A549 (cell line): ENCODE measurements around the gene HEYL. TPM values are rescaled to one million over a fixed set of nuclear protein-coding genes. Genes with fewer than 3 reads are reported as not detected.

Source experiments
- ATAC-seq, 2 experiments: fragments of 200-7000 bp in 1 of 2; fragments of >200 bp in 1 of 2; cut with Nextera tagmentation in 1 of 2; cut with Tn5 transposase in 1 of 2; 3 replicates each; pipeline versions ENCODE4 v1.8.0 to v1.9.1; 2018 to 2020; ENCODE audit warnings: mild to moderate bottlenecking in 1 of 2, moderate library complexity in 1 of 2
- CTCF ChIA-PET: fragments of 300-600 bp; sonication (Branson Sonifier 250); formaldehyde crosslinking; extraction: SDS; loops from one replicate; lab custom pipeline; 2021; ENCODE audit warnings: antibody characterized with exemption, inconsistent platforms; lab: Yijun Ruan, JAX
- POLR2A ChIA-PET: fragments of 350-600 bp; formaldehyde crosslinking; extraction: SDS; loops from one replicate; lab custom pipeline; 2021; ENCODE audit warnings: antibody characterized with exemption, inconsistent platforms; lab: Yijun Ruan, JAX
- DNase-seq, 2 experiments: peaks; one replicate each; pipeline versions ENCODE4 v3.0.0 to v3.0.0-alpha.2; 2011 to 2016; ENCODE audit warnings: low read depth in 1 of 2, low spot score in 1 of 2
- FAIRE-seq: peaks from 2 replicates; lab custom pipeline; 2011; peaks lifted over from hg19 to GRCh38; lab: Jason Lieb, UNC
- H3K27ac ChIP-seq, 2 experiments: fragments of >200 bp; sonication (Bioruptor Twin); formaldehyde crosslinking; 3 replicates each; pipeline ENCODE4 v1.5.1; 2016 to 2017
- H3K4me1 ChIP-seq: fragments of >200 bp; sonication (Bioruptor Twin); formaldehyde crosslinking; 3 replicates; pipeline ENCODE4 v1.6.1; 2016
- H3K4me2 ChIP-seq: fragments of >200 bp; sonication (Bioruptor Twin); formaldehyde crosslinking; 3 replicates; pipeline ENCODE4 v1.6.1; 2016
- H3K4me3 ChIP-seq: fragments of >200 bp; sonication (Bioruptor Twin); formaldehyde crosslinking; 3 replicates; pipeline ENCODE4 v1.5.1; 2016
- H3K9me3 ChIP-seq: fragments of >200 bp; sonication (Bioruptor Twin); formaldehyde crosslinking; 3 replicates; pipeline ENCODE4 v1.6.1; 2016
- ATOH8 ChIP-seq: fragments of 250-450 bp; sonication (Bioruptor Pico); IDR thresholded peaks from 2 replicates; pipeline ENCODE4 v1.5.0; 2020; ENCODE audit warnings: low read depth, mild to moderate bottlenecking, moderate library complexity
- CBX8 ChIP-seq: fragments of 200-600 bp; sonication (generic); IDR thresholded peaks from 2 replicates; pipeline ENCODE4 v1.6.1; 2016
- CTCF ChIP-seq: fragments of >200 bp; sonication (Bioruptor Twin); formaldehyde crosslinking; IDR thresholded peaks from 3 replicates; pipeline ENCODE4 v1.5.1; 2016
- E2F6 ChIP-seq: IDR thresholded peaks from 2 replicates; pipeline ENCODE4 v1.6.1; 2012; ENCODE audit warnings: low read depth, borderline replicate concordance
- ELK1 ChIP-seq: fragments of 150-350 bp; IDR thresholded peaks from 2 replicates; pipeline ENCODE4 v1.6.1; 2014; ENCODE audit warnings: low read depth, mild to moderate bottlenecking, low read length
- EP300 ChIP-seq, 2 experiments: fragments of >200 bp; sonication (Bioruptor Twin); formaldehyde crosslinking; IDR thresholded peaks; 2 replicates in 1 of 2; 3 replicates in 1 of 2; pipeline ENCODE4 v1.6.1; 2016 to 2017
- HMGXB4 ChIP-seq: fragments of 250-450 bp; sonication (Bioruptor Pico); IDR thresholded peaks from 2 replicates; pipeline ENCODE4 v1.5.0; 2021; ENCODE audit warnings: mild to moderate bottlenecking, moderate library complexity, borderline replicate concordance
- HOXA7 ChIP-seq: fragments of 250-450 bp; sonication (Bioruptor Pico); IDR thresholded peaks from 2 replicates; pipeline ENCODE4 v1.5.0; 2020; ENCODE audit warnings: mild to moderate bottlenecking, moderate library complexity
- HOXB13 ChIP-seq: fragments of 250-450 bp; sonication (Bioruptor Pico); IDR thresholded peaks from 2 replicates; pipeline ENCODE4 v1.5.0; 2020; ENCODE audit warnings: low read depth, mild to moderate bottlenecking, moderate library complexity
- KDM5A ChIP-seq: fragments of 200-600 bp; sonication (generic); IDR thresholded peaks from 2 replicates; pipeline ENCODE4 v1.6.1; 2016; ENCODE audit warnings: antibody characterized with exemption, mild to moderate bottlenecking
- MAFK ChIP-seq: fragments of 450-650 bp; IDR thresholded peaks from 2 replicates; pipeline ENCODE4 v1.6.1; 2014; ENCODE audit not compliant: partially characterized antibody
- NFE2L2 ChIP-seq: fragments of 150-350 bp; conservative IDR thresholded peaks from 2 replicates; pipeline ENCODE4 v1.6.1; 2014; ENCODE audit warnings: low read length
- PBX3 ChIP-seq: IDR thresholded peaks from 2 replicates; pipeline ENCODE4 v1.6.1; 2012
- POLR2AphosphoS2 ChIP-seq: conservative IDR thresholded peaks from 2 replicates; pipeline ENCODE4 v1.6.1; 2012; ENCODE audit warnings: low read length, improper control_type of control experiment, inconsistent platforms
- RAD21 ChIP-seq, 2 experiments: fragments of >200 bp in 1 of 2; sonication (Bioruptor Twin) in 1 of 2; formaldehyde crosslinking in 1 of 2; IDR thresholded peaks in 1 of 2; conservative IDR thresholded peaks in 1 of 2; 2 replicates in 1 of 2; 3 replicates in 1 of 2; pipeline ENCODE4 v1.6.1; 2012 to 2018; ENCODE audit warnings: inconsistent platforms in 1 of 2
- RARB ChIP-seq: fragments of 250-450 bp; sonication (Bioruptor Pico); IDR thresholded peaks from 2 replicates; pipeline ENCODE4 v1.8.0; 2021; ENCODE audit warnings: mild to moderate bottlenecking, moderate library complexity
- RCOR1 ChIP-seq: fragments of 150-350 bp; IDR thresholded peaks from 2 replicates; pipeline ENCODE4 v1.6.1; 2014; ENCODE audit warnings: antibody characterized with exemption, low read length, low read depth
- REST ChIP-seq: fragments of 200-600 bp; sonication (generic); IDR thresholded peaks from 2 replicates; pipeline ENCODE4 v1.6.1; 2016; ENCODE audit warnings: antibody characterized with exemption, mild to moderate bottlenecking, moderate library complexity
- RNF2 ChIP-seq: fragments of 200-600 bp; sonication (generic); IDR thresholded peaks from 2 replicates; pipeline ENCODE4 v1.6.1; 2016; ENCODE audit warnings: low read depth, mild to moderate bottlenecking, antibody characterized with exemption, moderate library complexity, borderline replicate concordance
- SMC3 ChIP-seq: fragments of >200 bp; sonication (Bioruptor Twin); formaldehyde crosslinking; IDR thresholded peaks from 3 replicates; pipeline ENCODE4 v1.6.1; 2018; ENCODE audit warnings: inconsistent platforms
- SREBF2 ChIP-seq: fragments of 450-650 bp; IDR thresholded peaks from 2 replicates; pipeline ENCODE4 v1.6.1; 2014; ENCODE audit warnings: mild to moderate bottlenecking, moderate library complexity
- ZC3H11A ChIP-seq: fragments of 450-650 bp; IDR thresholded peaks from 2 replicates; pipeline ENCODE4 v1.6.1; 2014; ENCODE audit warnings: antibody characterized with exemption, mild to moderate bottlenecking
- ZFP36 ChIP-seq: fragments of 450-650 bp; IDR thresholded peaks from 2 replicates; pipeline ENCODE4 v1.6.1; 2014; ENCODE audit warnings: borderline replicate concordance; ENCODE audit not compliant: partially characterized antibody
- ZNF302 ChIP-seq: fragments of 250-450 bp; sonication (Bioruptor Pico); IDR thresholded peaks from 2 replicates; pipeline ENCODE4 v1.9.0; 2021; ENCODE audit warnings: inconsistent platforms, mild to moderate bottlenecking, moderate library complexity
- WGBS: methylation state at CpG from one replicate; pipeline ENCODE4 v1.1.6; 2017; ENCODE audit errors: missing lambda C conversion rate; 5-methylcytosine and 5-hydroxymethylcytosine counted together
- polyA plus RNA-seq, 4 experiments: library from polyadenylated mRNA; depleted of rRNA in 3 of 4; stranded (reverse); fragments of >200 nt; fragmentation: RNase III in 1 of 4; extraction: RNeasy Plus Mini Kit Qiagen cat#74134 plus additional on column Dnase treatment in 1 of 4; gene quantifications; 2 replicates in 3 of 4; 3 replicates in 1 of 4; pipeline ENCODE4 v1.2.3, GENCODE V29; 2011 to 2017

The HEYL gene
- polyA plus RNA-seq, 2 of the 4 experiments (the other 2 are of a cell fraction), result 2.2 to 2.3 TPM

- FAIRE-seq, result no peak
- ATAC-seq, result no peak
- no peak overlapping the region for H3K4me2 ChIP-seq
- H3K4me3 ChIP-seq, result no peak overlapping the region
- 87% methylated on average over 1 of the region's 1 CpG for WGBS
- H3K27ac ChIP-seq, result no peak overlapping the region
- no peaks in the 10 kb centered on the region for H3K9me3 ChIP-seq
- ChIA-PET CTCF (interaction anchor here (1.7 kb wide), 1 partner anchor 9 kb away, joined by 6 read pairs; no protein-coding TSS in a partner anchor), POLR2A (no interaction called here)
- no peaks in the 10 kb centered on the region for H3K4me1 ChIP-seq
- TF ChIP-seq ATOH8 (CRISPR knock-in tag), result no peak
- no peak for TF ChIP-seq RARB
- TF ChIP-seq MAFK, result no peak
- no peak for TF ChIP-seq E2F6
- TF ChIP-seq HOXB13 (CRISPR knock-in tag), result no peak
- TF ChIP-seq ZNF302 (CRISPR knock-in tag), result no peak
- no peak for TF ChIP-seq RNF2
- TF ChIP-seq HMGXB4 (CRISPR knock-in tag), result no peak
- TF ChIP-seq CBX8, result no peak
- no peak for TF ChIP-seq RAD21 (conservative IDR thresholded peaks at IDR 0.05 in 1 of 2, IDR thresholded peaks at IDR 0.05 in 1 of 2)
- DNase-seq, result no peak
Observed at GRCh38 chr1:39662861-39663260, 23.4 kb upstream of the HEYL start.

- no peak overlapping the region for H3K4me2 ChIP-seq
- ATAC-seq, result no peak
- no peak overlapping the region for H3K4me3 ChIP-seq
- H3K4me1 ChIP-seq, result no peaks in the 10 kb centered on the region
- ChIA-PET POLR2A (interaction anchor here (1.2 kb wide), 1 partner anchor 79 kb away, joined by 5 read pairs; the partner anchor contains the start of gene PPIE), CTCF (interaction anchor here (0.6 to 10.0 kb wide), 7 partner anchors 10 to 60 kb away, joined by 3 to 143 read pairs (median 4); partner anchors contain the start of gene NT5C1A)
- WGBS, result 17% methylated on average over 3 of the region's 5 CpGs
- DNase-seq, result no peak
- no peaks in the 10 kb centered on the region for H3K9me3 ChIP-seq
- no peak overlapping the region for H3K27ac ChIP-seq
- no peak for FAIRE-seq
- TF ChIP-seq ZC3H11A (no peak), CTCF (no peak), MAFK (no peak), SREBF2 (no peak), ELK1 (no peak), KDM5A (no peak), SMC3 (no peak), POLR2AphosphoS2 (no peak), ZFP36 (no peak), EP300 (IDR thresholded peaks at IDR 0.05) (no peak), NFE2L2 (no peak), RAD21 (conservative IDR thresholded peaks at IDR 0.05 in 1 of 2, IDR thresholded peaks at IDR 0.05 in 1 of 2) (no peak), PBX3 (no peak), REST (no peak), RCOR1 (no peak), ZNF302 (CRISPR knock-in tag) (no peak), E2F6 (no peak), HOXA7 (CRISPR knock-in tag) (no peak)
Observed at GRCh38 chr1:39659538-39659937, 20.1 kb upstream of the HEYL start.
